NK-92 (cell line): ENCODE results near the gene BTLA.
"Not testable (repeated sequence)": the region's sequence is repeated elsewhere in the genome, so short reads cannot be mapped to it uniquely, and the experiment has no call there.

Experiments used
- DNase-seq: peaks from one replicate; lab custom pipeline; 2025; ENCODE audit not compliant: unreplicated experiment; lab: John Stamatoyannopoulos, UW

BTLA gene

DNA sequence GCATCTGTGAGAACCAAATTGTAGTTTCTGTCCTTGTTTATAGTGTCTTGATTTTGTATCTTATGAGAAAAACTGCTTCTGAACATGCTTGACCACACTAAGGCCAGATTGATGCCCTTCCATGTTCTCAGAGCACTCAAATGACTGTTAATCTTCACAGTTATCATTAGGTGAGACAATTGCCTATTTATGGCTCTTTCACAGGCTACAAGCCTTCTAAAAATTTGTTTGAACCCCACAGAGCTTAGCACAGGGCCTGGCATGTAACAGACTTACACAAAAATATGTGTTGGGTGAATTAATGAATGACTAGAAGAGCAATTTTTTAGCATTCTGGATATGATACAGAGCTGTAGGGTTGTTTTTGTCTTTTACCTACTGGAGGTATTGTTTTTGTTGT, 43.1 kb downstream of the BTLA start:
- DNase-seq: no peak

DNA sequence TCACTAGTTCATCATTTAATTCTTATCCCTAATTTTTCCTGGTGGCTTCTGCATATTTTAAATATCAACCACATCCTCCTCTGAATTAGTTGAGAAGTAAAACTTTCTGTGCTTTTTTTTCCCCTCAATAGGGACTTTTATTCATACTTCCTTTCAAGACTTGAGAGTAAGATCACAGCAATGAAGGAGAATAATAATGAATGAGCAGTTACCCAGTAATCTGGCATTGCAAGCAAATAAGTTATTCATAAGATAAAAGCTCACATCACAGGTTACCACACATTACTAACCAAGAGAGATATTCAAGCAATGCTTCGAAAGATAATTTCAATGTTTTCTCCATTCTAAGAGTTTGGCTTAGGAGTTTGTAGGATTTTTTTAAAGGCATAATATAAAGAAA, 50.3 kb downstream of the BTLA start:
- DNase-seq: no peak

DNA sequence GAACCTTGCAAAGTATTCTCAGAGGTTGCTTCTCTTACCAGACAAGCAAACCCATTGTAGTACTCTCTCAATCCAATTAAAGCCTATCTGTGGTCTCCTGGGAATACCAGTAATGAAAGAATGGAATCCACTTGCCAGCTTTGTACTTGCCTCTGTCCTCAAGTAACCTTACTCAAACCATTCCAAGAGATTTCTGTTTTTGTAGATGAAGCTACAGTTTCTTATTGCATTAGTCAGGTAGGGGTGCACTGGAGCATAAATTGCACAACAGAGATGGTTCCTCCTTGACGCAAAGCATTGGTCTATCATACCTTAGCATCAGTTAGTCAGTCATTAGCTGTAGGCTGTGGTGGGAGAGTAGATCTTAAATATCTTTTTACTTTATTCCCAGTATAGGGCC, 52.9 kb downstream of the BTLA start:
- no peak for DNase-seq

DNA sequence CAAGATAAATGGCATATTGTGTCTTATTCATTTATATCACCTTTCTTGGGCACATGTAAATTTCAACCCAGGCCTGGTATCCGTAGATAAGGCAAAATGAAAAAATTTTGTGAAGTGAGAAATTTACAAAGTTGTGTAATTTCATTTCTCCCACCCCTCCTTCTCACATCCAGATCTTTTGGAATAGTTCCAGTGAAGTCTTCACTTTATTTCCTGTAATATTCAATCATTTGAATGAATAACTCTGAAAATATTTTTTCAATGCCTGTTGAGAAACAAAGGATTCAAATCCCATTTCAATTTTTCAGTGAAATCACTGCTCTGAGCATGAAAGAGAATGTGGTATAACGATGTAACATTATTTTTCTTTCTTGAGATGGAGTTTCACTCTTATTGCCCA, 53.4 kb downstream of the BTLA start:
- DNase-seq: no peak

DNA sequence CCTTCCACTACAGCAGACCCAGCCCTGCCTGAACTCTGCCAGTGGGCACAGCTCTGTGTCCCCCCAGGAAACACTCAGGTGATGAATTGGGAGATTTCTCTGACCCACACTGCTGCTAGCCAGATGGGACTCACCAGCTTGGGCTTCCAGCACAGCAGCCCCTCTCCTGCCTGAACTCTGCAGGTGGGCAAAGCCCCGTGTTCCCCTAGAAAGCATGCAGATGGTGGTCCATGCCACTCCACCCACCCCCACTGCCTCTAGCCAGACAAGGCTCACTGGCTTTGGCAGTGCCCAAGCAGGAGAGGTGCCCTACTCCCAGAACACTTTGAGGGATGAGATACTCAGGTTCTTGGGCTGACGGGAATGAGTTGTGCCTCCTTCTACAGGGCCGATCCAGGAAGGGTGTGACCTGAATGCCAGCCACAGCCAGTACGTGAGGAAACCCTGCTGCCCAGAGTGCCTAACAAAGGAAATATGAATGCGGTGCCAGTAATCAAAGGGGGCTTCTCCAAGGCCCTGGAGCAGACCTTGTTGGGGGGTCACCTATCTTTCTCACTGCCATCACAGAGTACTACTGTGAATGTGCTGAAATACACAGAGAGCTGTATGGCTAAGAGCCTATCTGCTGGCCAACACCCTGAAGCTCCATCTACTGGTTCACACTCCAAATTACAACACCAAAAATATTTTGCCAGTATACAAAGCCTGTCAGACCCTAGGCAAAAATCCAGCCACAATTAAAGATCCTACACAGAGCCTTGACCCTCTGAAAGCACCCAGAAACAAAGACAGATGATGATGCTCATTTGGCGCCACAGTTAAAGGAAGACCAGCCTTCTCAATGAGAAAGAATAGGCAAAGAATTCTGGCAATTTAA, 61.9 kb downstream of the BTLA start:
- DNase-seq: no peak

DNA sequence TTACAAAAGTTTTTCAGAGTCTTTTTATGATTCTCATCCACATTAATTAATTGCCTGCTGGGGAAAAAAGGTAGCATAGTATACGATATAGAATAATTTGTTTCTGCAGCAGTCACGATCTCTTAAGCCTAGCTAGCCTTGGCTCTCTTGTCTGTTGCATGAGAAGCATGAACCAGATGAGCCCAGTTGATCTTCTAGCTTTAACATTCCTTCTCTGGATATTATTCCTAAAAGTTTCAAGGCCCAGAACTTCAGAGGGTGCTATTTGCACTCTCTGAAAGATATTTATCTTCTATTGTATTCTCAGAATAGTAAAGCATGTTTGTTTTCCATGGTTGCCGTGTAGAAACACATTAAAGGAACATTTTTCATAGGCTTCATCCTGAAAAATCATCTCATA, 69.3 kb downstream of the BTLA start:
- DNase-seq: no peak

DNA sequence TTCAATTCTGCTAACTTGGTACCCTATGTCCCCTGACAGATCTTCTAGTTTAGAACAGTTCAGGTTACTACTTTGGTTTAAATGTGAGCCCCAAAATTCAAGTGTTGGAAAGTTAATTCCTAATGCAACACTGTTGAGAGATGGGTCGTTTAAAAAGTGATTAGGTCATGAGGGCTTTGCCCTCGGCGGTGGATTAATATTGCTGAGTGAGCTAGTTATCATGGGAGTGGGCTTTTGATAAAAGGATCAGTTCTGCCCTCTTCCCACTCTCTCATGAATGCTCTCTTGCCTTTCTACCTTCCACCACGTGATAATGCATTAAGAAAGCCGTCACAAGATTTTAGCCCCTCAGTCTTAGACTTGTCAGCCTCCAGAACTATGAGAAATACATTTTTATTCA, 72.1 kb downstream of the BTLA start:
- DNase-seq: no peak

DNA sequence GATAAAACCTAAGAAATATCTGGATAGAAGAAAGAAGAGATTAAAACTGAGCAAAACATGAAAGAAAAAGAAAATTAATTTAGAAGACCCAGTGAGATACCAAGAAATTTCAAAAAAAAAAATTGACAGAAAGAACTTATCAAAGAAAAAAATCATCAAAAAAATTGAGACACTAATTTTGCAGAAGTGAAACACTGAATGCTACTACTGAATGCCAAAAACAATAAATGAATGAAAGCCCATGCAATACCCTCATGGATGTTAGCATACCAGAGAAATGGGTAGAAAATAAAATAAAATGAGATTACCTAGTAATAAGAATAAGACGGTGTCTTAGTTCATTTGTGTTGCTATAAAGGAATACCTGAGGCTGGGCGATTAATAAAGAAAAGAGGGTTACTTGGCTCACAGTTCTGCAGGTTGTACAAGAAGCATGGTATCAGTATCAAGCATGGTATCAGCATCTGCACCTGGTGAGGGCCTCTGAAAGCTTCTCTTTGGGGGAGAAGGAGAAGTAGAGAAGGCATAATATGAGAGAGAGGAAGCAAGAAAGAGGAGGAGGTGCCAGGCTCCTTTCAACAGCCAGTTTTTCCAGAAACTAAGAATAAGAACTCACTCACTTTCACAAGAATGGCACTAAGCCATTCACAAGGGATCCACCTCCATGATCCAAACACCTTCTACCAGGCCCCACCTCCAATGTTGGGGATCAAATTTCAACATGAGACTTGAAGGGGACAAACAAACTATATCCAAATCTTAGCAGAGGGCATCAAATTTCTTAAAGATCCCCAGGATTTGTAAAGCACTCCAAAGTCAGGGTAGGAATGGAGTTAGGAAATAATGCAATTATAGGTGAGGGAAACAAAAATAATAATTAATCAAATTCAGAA, 73.2 kb downstream of the BTLA start:
- DNase-seq: no peak

DNA sequence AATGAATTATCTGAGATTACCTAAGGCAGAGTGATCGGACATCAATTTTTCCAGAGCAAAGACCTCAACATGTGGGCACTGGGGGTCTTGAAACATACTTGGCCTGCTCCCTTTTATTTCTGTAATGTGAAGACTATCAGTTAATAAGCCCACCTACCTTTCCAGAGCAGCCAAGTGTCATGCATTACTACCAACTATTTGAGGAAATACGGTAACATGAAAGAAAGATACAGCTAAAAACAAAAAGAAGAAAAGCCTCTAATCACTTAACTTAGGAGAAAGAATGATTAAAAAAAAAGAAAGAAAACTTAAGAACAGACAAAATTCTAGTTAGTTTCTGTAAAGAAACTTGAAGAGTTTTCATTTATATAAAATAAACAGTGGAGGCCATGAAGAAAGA, 73.9 kb downstream of the BTLA start:
- DNase-seq: no peak

DNA sequence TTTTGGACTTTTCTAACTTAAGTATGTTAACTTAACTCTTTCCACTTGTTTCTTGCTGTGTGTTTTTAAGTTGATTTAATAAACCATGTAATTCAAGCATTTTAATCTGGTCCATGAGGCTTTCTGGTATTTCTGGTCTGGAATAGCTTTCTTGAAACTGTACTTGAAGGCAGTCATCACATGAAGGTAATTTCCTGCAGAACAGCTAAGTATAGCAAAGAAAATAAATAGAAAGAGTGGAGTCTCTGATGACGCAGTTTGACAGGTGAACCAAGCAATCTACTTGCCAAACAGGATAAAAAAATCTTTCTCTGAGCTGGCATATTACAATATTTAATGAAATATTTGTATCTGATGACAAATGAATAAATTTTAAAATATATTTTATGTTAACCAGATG, 74.9 kb downstream of the BTLA start:
- DNase-seq: no peak

DNA sequence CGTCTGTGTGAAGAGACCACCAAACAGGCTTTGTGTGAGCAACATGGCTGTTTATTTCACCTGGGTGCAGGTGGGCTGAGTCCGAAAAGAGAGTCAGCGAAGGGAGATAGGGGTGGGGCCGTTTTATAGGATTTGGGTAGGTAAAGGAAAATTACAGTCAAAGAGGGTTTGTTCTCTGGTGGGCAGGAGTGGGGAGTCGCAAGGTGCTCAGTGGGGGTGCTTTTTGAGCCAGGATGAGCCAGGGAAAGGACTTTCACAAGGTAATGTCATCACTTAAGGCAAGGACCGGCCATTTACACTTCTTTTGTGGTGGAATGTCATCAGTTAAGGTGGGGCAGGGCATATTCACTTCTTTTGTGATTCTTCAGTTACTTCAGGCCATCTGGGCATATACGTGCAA, 76.4 kb downstream of the BTLA start:
- not testable (repeated sequence) for DNase-seq

DNA sequence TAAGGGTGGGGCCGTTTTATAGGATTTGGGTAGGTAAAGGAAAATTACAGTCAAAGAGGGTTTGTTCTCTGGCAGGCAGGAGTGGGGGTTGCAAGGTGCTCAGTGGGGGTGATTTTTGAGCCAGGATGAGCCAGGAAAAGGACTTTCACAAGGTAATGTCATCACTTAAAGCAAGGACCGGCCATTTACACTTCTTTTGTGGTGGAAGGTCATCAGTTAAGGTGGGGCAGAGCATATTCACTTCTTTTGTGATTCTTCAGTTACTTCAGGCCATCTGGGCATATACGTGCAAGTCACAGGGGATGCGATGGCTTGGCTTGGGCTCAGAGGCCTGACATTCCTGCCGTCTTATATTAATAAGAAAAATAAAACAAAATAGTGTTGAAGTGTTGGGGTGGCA, 80.7 kb downstream of the BTLA start:
- DNase-seq: not testable (repeated sequence)

DNA sequence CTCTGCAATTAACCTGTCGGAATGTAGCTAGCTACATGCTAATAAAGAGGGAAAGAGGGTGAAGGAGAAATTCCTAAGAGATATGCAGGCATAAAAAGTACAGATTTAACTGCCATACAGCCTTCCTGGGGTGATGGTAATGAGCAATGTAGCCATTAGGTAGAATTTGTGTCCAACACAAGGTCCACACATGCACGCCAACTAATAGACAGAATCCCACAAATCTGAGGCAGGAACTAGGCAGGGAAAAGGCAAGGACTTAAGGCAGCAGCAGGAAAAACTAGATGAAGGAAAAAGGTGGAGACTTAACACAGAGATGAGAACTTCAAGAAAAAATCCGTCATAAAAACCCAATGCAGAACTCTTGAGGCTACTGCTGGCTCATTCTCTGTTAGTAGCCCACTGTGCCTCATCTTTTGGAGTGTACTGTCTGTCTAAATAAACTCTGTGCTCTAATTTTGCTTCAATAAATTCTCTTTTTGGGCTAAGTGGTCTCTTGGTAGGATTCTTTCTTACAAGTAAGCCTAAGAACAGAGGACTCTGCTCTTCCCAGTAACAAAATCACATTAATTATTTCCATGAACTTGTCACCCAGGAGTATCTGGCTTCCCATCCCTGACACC, 81.5 kb downstream of the BTLA start:
- no peak for DNase-seq

DNA sequence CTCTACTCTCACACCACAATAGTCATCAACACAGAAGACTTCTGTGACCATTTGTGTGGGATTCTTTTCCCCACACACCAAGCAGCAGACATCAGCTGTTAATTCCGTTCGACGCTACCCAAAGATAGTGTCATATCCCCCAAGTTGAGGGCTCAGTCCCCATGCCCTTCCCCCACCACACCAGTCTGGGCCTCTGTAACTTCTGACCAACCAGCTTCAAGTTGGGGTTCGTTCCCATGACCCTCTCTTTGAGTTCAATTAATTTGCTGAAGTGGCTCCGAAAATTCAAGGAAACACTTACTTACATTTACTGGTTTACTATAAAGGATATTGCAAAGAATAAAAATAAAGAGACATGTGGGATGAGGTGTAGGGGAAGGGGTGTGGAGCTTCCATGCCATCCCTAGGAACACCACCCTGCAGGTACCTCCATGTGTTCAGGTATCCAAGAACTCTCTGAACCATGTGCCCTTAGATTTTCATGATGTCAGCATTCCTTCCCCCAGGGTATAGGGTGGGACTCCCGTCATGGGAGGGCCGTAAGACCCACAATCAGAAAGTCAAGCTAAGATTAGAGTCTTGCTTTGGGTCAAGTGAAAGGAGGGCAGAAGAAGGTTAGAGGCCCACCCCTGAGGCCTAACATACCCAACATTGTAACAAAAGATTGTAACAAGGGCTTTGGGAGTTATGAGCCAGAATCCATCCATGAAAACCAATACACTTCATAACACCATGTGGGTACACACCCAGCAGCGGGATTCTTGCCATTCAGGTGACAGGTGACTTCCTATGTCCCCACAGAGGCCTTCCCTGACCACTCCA, 82.7 kb downstream of the BTLA start:
- no peak for DNase-seq

DNA sequence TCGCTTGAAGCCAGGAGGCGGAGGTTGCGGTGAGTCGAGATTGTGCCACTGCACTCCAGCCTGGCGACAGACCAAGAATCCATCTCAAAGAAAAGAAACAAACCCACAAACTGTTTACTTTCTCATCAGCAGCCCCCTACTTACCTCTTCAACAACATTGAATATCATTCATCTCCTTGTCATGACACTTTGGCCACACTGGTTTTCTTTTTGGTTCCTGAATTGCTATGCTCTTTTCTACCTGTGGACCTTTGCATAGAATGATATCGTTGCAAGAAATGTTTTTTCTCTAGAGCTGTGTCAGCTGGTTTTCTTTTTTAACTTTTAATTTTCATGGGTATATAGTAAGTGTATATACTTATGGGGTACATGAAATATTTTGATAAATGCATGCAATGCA, 83.9 kb downstream of the BTLA start:
- no peak for DNase-seq
